ENCODE measurements around the gene ALKBH5. TPM values are rescaled to one million over a fixed set of nuclear protein-coding genes. Genes with fewer than 3 reads are reported as not detected.

ALKBH5 gene
- total RNA-seq, 5 donors from 2014 or later (not counting 1 experiment from before 2014, with no cell fraction given) = 99.0 to 122 (median 103) TPM

- no peaks in the 10 kb centered on the region for H3K27me3 Mint-ChIP-seq
- H3K4me3 Mint-ChIP-seq = no peak overlapping the region
- no peaks in the 10 kb centered on the region for H3K9me3 Mint-ChIP-seq
- ATAC-seq (replicated peaks in 1 of 4) = no peak
- H3K36me3 Mint-ChIP-seq = peaks cover 4% of the 10 kb centered on the region
- H3K4me1 Mint-ChIP-seq = peaks cover 27 to 31% (median 29%) of the 10 kb centered on the region in 3 donors
- POLR2A ChIA-PET = interaction anchor here in 1 of 2 donors (0.6 kb wide), 1 partner anchor 140 kb away, joined by 9 read pairs; no protein-coding TSS in a partner anchor
- 91% methylated on average over 7 of the region's 7 CpGs for WGBS (ENCODE audit: insufficient coverage)
- no peaks in the 10 kb centered on the region for H3K9me3 ChIP-seq
- CTCF ChIA-PET = no interaction called here
- peaks cover 6 to 31% of the 10 kb centered on the region in 2 experiments for H3K4me1 ChIP-seq (ENCODE audit: control insufficient read depth in 1 of 2, extremely low read depth in 1 of 2, insufficient read depth in 2 of 2, low read length in 2 of 2)
- H3K36me3 ChIP-seq (ENCODE audit: control insufficient read depth in 2 of 2, extremely low read depth in 1 of 2, insufficient read depth in 1 of 2, low read length in 1 of 2) = peaks cover 8 to 20% of the 10 kb centered on the region in 2 donors
- no peaks in the 10 kb centered on the region for H3K27me3 ChIP-seq (replicated peaks in 1 of 2; ENCODE audit: control insufficient read depth in 2 of 2, extremely low read depth in 1 of 2, insufficient read depth in 2 of 2, low read length in 1 of 2)
- H3K4me3 ChIP-seq (ENCODE audit: control insufficient read depth in 1 of 2, extremely low read depth in 1 of 2, low read length in 1 of 2) = no peak overlapping the region
- H3K27ac ChIP-seq (ENCODE audit: low read length) = no peak overlapping the region
- H3K27ac Mint-ChIP-seq = no peak overlapping the region
- DNase-seq = no peak
Measured at GRCh38 chr17:18229771-18230170, 46.1 kb downstream of the ALKBH5 start.

- DNase-seq (no peak), ATAC-seq (replicated peaks in 1 of 4) (no peak)
- H3K9me3 Mint-ChIP-seq = no peaks in the 10 kb centered on the region
- peaks cover 6 to 26% of the 10 kb centered on the region in 2 experiments for H3K4me1 ChIP-seq (ENCODE audit: control insufficient read depth in 1 of 2, extremely low read depth in 1 of 2, insufficient read depth in 2 of 2, low read length in 2 of 2)
- POLR2A ChIA-PET = no interaction called here
- CTCF ChIA-PET = no interaction called here
- no peak overlapping the region for H3K4me3 ChIP-seq (ENCODE audit: control insufficient read depth in 1 of 2, extremely low read depth in 1 of 2, low read length in 1 of 2)
- no peaks in the 10 kb centered on the region for H3K27me3 Mint-ChIP-seq
- WGBS (ENCODE audit: insufficient coverage) = 84% methylated on average over 9 of the region's 14 CpGs
- peaks cover 8 to 24% of the 10 kb centered on the region in 2 donors for H3K36me3 ChIP-seq (ENCODE audit: control insufficient read depth in 2 of 2, extremely low read depth in 1 of 2, insufficient read depth in 1 of 2, low read length in 1 of 2)
- H3K27ac Mint-ChIP-seq = no peak overlapping the region
- H3K27ac ChIP-seq (ENCODE audit: low read length) = no peak overlapping the region
- peaks cover 26 to 29% (median 27%) of the 10 kb centered on the region in 3 donors for H3K4me1 Mint-ChIP-seq
- H3K27me3 ChIP-seq (replicated peaks in 1 of 2; ENCODE audit: control insufficient read depth in 2 of 2, extremely low read depth in 1 of 2, insufficient read depth in 2 of 2, low read length in 1 of 2) = no peaks in the 10 kb centered on the region
- H3K9me3 ChIP-seq = no peaks in the 10 kb centered on the region
- peaks cover 8% of the 10 kb centered on the region for H3K36me3 Mint-ChIP-seq
- no peak overlapping the region for H3K4me3 Mint-ChIP-seq
Measured at GRCh38 chr17:18230288-18231141, 46.9 kb downstream of the ALKBH5 start.

GRCh38 chr17:18231164-18231563 is 47.5 kb downstream of the ALKBH5 start:
- no peaks in the 10 kb centered on the region for H3K9me3 Mint-ChIP-seq
- CTCF ChIA-PET = no interaction called here
- H3K27me3 ChIP-seq (replicated peaks in 1 of 2; ENCODE audit: control insufficient read depth in 2 of 2, extremely low read depth in 1 of 2, insufficient read depth in 2 of 2, low read length in 1 of 2) = no peaks in the 10 kb centered on the region
- H3K27me3 Mint-ChIP-seq = no peaks in the 10 kb centered on the region
- no peak overlapping the region for H3K27ac Mint-ChIP-seq
- WGBS (ENCODE audit: insufficient coverage) = 93% methylated on average over 8 of the region's 9 CpGs
- POLR2A ChIA-PET = no interaction called here
- peaks cover 3 to 22% of the 10 kb centered on the region in 2 experiments for H3K4me1 ChIP-seq (ENCODE audit: control insufficient read depth in 1 of 2, extremely low read depth in 1 of 2, insufficient read depth in 2 of 2, low read length in 2 of 2)
- H3K36me3 ChIP-seq (ENCODE audit: control insufficient read depth in 2 of 2, extremely low read depth in 1 of 2, insufficient read depth in 1 of 2, low read length in 1 of 2) = peaks cover 13 to 27% of the 10 kb centered on the region in 2 donors
- no peak overlapping the region for H3K27ac ChIP-seq (ENCODE audit: low read length)
- no peak for ATAC-seq (replicated peaks in 1 of 4)
- no peak for DNase-seq
- H3K9me3 ChIP-seq = no peaks in the 10 kb centered on the region
- H3K4me1 Mint-ChIP-seq = peaks cover 22 to 26% (median 23%) of the 10 kb centered on the region in 3 donors
- H3K4me3 Mint-ChIP-seq = no peak overlapping the region
- H3K4me3 ChIP-seq (ENCODE audit: control insufficient read depth in 1 of 2, extremely low read depth in 1 of 2, low read length in 1 of 2) = no peak overlapping the region
- peaks cover 11% of the 10 kb centered on the region for H3K36me3 Mint-ChIP-seq

DNA sequence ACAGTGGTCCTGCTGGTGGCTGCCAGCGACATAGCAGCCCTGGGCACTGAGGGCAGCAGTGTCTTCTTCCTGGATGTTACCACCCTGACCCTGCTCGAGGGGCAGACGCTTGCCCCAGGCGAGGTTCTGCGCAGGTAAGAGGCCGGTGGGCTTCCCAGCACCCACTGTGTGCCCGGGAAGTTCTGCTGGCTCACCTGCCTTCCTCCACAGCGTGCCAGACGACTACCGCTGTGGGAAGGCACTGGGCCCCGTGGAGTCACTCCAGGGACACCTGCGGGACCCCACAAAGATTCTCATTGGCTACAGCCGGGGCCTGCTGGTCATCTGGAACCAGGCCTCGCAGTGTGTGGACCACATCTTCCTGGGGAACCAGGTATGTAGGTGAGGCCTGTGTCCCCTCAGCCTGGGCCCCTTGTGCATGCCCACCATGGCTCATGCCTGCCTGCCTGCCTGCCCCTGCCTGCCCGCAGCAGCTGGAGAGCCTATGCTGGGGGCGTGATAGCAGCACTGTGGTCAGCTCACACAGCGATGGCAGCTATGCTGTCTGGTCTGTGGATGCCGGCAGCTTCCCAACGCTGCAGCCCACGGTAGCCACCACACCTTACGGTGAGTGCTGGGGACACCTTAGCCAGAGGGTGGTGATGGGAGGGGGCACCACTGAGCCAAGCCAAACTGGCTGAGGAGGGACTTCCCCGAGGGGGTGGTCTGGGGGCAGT is 50.3 kb downstream of the ALKBH5 start:
- peaks cover 13 to 43% of the 10 kb centered on the region in 2 donors for H3K36me3 ChIP-seq (ENCODE audit: control insufficient read depth in 2 of 2, extremely low read depth in 1 of 2, insufficient read depth in 1 of 2, low read length in 1 of 2)
- H3K4me1 ChIP-seq (ENCODE audit: control insufficient read depth in 1 of 2, extremely low read depth in 1 of 2, insufficient read depth in 2 of 2, low read length in 2 of 2) = peaks cover 0 to 9% of the 10 kb centered on the region in 2 experiments
- CTCF ChIA-PET = no interaction called here
- Mint-ChIP-seq H3K27me3 (no peaks in the 10 kb centered on the region), H3K27ac (no peak overlapping the region), H3K9me3 (no peaks in the 10 kb centered on the region), H3K36me3 (peaks cover 28% of the 10 kb centered on the region), H3K4me1 (peaks cover 0 to 2% (median under 1%) of the 10 kb centered on the region in 3 donors), H3K4me3 (no peak overlapping the region)
- no peaks in the 10 kb centered on the region for H3K9me3 ChIP-seq
- 94% methylated on average over 22 of the region's 22 CpGs for WGBS (ENCODE audit: insufficient coverage)
- DNase-seq = no peak
- no peak overlapping the region for H3K4me3 ChIP-seq (ENCODE audit: control insufficient read depth in 1 of 2, extremely low read depth in 1 of 2, low read length in 1 of 2)
- no peak overlapping the region for H3K27ac ChIP-seq (ENCODE audit: low read length)
- H3K27me3 ChIP-seq (replicated peaks in 1 of 2; ENCODE audit: control insufficient read depth in 2 of 2, extremely low read depth in 1 of 2, insufficient read depth in 2 of 2, low read length in 1 of 2) = no peaks in the 10 kb centered on the region
- no peak for ATAC-seq (replicated peaks in 1 of 4)
- POLR2A ChIA-PET = no interaction called here

DNA sequence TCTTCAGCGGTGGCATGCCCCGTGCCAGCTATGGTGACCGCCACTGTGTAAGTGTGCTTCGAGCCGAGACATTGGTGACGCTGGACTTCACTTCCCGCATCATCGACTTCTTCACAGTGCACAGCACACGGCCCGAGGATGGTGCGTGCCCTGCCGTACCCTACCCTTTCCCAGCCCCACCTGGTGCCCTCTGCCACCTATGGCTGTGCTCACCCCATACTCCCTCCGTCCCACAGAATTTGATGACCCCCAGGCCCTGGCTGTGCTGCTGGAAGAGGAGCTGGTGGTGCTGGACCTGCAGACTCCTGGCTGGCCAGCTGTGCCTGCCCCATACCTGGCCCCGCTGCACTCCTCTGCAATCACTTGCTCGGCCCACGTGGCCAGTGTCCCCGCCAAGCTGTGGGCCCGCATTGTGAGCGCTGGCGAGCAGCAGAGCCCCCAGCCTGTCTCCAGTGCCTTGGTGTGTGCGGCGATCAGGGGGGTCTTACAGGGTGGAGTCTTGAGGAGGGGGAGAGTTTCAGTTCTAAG is 51.3 kb downstream of the ALKBH5 start:
- Mint-ChIP-seq H3K9me3 (no peaks in the 10 kb centered on the region), H3K36me3 (peaks cover 34% of the 10 kb centered on the region), H3K27ac (no peak overlapping the region), H3K27me3 (no peaks in the 10 kb centered on the region), H3K4me3 (no peak overlapping the region), H3K4me1 (no peaks in the 10 kb centered on the region)
- H3K27me3 ChIP-seq (replicated peaks in 1 of 2; ENCODE audit: control insufficient read depth in 2 of 2, extremely low read depth in 1 of 2, insufficient read depth in 2 of 2, low read length in 1 of 2) = no peaks in the 10 kb centered on the region
- WGBS (ENCODE audit: insufficient coverage) = over 99% methylated on average over 19 of the region's 22 CpGs
- peaks cover 13 to 43% of the 10 kb centered on the region in 2 donors for H3K36me3 ChIP-seq (ENCODE audit: control insufficient read depth in 2 of 2, extremely low read depth in 1 of 2, insufficient read depth in 1 of 2, low read length in 1 of 2)
- no peaks in the 10 kb centered on the region for H3K9me3 ChIP-seq
- no peak overlapping the region for H3K4me3 ChIP-seq (ENCODE audit: control insufficient read depth in 1 of 2, extremely low read depth in 1 of 2, low read length in 1 of 2)
- DNase-seq (no peak), ATAC-seq (replicated peaks in 1 of 4) (no peak)
- H3K27ac ChIP-seq (ENCODE audit: low read length) = no peak overlapping the region
- ChIA-PET POLR2A (no interaction called here), CTCF (no interaction called here)
- H3K4me1 ChIP-seq (ENCODE audit: control insufficient read depth in 1 of 2, extremely low read depth in 1 of 2, insufficient read depth in 2 of 2, low read length in 2 of 2) = peaks cover 0 to under 1% of the 10 kb centered on the region in 2 experiments

DNA sequence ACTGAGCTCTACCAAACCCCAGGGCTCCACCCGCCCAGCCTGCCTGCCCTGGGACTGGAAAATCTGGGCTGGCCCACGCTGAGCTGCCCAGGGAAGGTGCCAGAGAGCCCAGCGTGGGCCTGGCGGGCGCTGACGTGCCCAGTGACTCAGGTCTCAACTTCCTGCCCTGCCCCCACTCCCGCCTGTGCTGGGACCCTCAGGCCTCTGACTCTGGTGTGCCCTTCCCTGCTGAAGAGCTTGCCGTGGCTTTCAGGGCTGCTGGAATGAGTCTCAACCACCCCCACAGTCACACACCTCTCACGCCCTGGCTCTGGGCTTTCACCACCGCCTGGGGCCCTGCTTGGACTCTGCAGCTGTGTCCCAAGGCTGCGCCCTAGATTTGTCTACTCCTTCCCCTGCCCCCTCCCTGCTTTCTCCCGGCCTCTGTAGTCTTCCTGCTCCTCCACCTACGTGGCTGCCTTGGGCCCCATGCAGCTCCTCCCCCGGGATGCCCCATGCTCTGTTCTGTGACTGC is 52.2 kb downstream of the ALKBH5 start:
- no peak for ATAC-seq (replicated peaks in 1 of 4)
- no peak overlapping the region for H3K4me3 Mint-ChIP-seq
- peaks cover 13 to 43% of the 10 kb centered on the region in 2 donors for H3K36me3 ChIP-seq (ENCODE audit: control insufficient read depth in 2 of 2, extremely low read depth in 1 of 2, insufficient read depth in 1 of 2, low read length in 1 of 2)

More for the DNA sequence above, 52.2 kb downstream of the ALKBH5 start:
- H3K9me3 ChIP-seq = no peaks in the 10 kb centered on the region
- Mint-ChIP-seq H3K27me3 (no peaks in the 10 kb centered on the region), H3K4me1 (no peaks in the 10 kb centered on the region), H3K27ac (no peak overlapping the region), H3K9me3 (no peaks in the 10 kb centered on the region), H3K36me3 (peaks cover 34% of the 10 kb centered on the region)
- POLR2A ChIA-PET = no interaction called here
- H3K27ac ChIP-seq (ENCODE audit: low read length) = no peak overlapping the region
- CTCF ChIA-PET = no interaction called here
- no peak overlapping the region for H3K4me3 ChIP-seq (ENCODE audit: control insufficient read depth in 1 of 2, extremely low read depth in 1 of 2, low read length in 1 of 2)
- DNase-seq = no peak
- no peaks in the 10 kb centered on the region for H3K4me1 ChIP-seq (ENCODE audit: control insufficient read depth in 1 of 2, extremely low read depth in 1 of 2, insufficient read depth in 2 of 2, low read length in 2 of 2)
- WGBS (ENCODE audit: insufficient coverage) = 60% methylated on average over 14 of the region's 14 CpGs
- H3K27me3 ChIP-seq (replicated peaks in 1 of 2; ENCODE audit: control insufficient read depth in 2 of 2, extremely low read depth in 1 of 2, insufficient read depth in 2 of 2, low read length in 1 of 2) = no peaks in the 10 kb centered on the region

All from T-cell (primary cell).